Measurements from ENCODE around the gene AUP1. TPM values are rescaled to one million over a fixed set of nuclear protein-coding genes. Genes with fewer than 3 reads are reported as not detected.
A peak's percentile ranks its signal among the peaks of the same experiment; 100 is the strongest.

The AUP1 gene
- total and polyA plus RNA-seq, 2 of the 8 experiments (the other 6 are each of a cell fraction or from before 2014, with no cell fraction given) = 83.4 to 121 TPM

DNA sequence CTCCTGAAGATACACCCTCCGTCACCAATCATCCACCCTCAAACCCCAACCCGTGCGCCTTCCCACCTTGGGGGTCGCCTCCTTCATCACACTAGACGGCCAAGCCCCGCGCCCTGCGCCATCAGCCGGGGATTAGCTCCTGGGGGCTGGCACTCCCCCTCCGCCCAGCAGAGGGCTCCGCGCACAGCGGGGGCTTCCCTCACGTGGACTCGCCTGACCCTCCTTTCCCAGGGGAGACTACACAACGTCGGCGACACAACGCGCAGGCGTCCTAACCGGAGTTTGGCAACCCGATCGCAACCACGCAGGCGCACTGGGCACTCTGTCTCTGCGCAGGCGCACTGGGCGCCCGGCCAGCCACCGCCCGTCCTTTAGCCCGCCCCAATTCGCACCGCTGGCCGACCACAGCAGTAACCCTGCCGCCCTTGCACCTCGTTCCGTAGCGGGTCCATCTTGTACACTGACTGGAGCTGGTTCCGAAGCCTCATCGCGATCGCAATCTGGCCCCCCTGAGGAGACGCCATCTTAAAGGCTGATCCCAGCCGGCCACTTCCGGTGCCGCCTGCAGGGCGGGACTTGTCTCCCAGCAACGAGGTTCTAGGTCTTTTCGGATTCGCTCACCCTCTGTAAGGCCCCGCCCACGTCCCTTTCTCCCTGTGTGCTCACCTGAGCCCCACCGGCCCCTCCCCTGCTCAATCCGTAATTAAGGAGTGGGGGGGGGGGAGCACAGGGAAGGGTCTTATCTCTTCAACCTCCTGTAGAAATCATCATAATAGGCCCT lies 22.2 kb downstream of the AUP1 start, which contains the start of gene PCGF1 (continued):
- TF ChIP-seq BCL11A (IDR thresholded peaks at IDR 0.05; ENCODE audit: low read depth in 2 of 2, low read length in 2 of 2) (no peak), EZH2 (IDR thresholded peaks at IDR 0.05; ENCODE audit: low read depth, low read length, severe bottlenecking) (peak; percentile 13), SP2 (IDR thresholded peaks at IDR 0.05; ENCODE audit: low read length) (peak; percentile 39), CEBPB (IDR thresholded peaks at IDR 0.05; ENCODE audit: low read depth, low read length) (peak; percentile 59), SIRT6 (IDR thresholded peaks at IDR 0.05; ENCODE audit: low read length) (no peak), RBBP5 (IDR thresholded peaks at IDR 0.05; ENCODE audit: borderline replicate concordance, low read depth, low read length) (peak; percentile 100), POLR2AphosphoS5 (IDR thresholded peaks at IDR 0.05; ENCODE audit: low read depth, low read length) (0 out of 2 replicates have a peak, but pooled peaks have one; percentile 52), JUN (IDR thresholded peaks at IDR 0.05; ENCODE audit: low read depth, low read length) (no peak), FOSL1 (IDR thresholded peaks at IDR 0.05; ENCODE audit: insufficient read depth, low read depth, low read length) (no peak), NRF1 (IDR thresholded peaks at IDR 0.05; ENCODE audit: low read depth, low read length) (peak; percentile 95), E2F6 (IDR thresholded peaks at IDR 0.05) (0 out of 2 replicates have a peak, but pooled peaks have one; percentile 50), POLR2A (IDR thresholded peaks at IDR 0.05; ENCODE audit: control extremely low read depth in 1 of 2, low read depth in 2 of 2, low read length in 2 of 2) (peak in 1 of 2 experiments; percentile 84; a peak in 2 of 3 replicates), CTBP2 (IDR thresholded peaks at IDR 0.05; ENCODE audit: borderline replicate concordance, insufficient read depth, insufficient read length, low read length) (no peak), SUZ12 (IDR thresholded peaks at IDR 0.05; ENCODE audit: low read length) (no peak), GABPA (IDR thresholded peaks at IDR 0.05; ENCODE audit: borderline replicate concordance, insufficient read depth, low read length) (peak; percentile 76; the same call in 1 of the 2 replicates), BACH1 (IDR thresholded peaks at IDR 0.05; ENCODE audit: low read length) (no peak)
- TF ChIP-seq, protein P1, sequence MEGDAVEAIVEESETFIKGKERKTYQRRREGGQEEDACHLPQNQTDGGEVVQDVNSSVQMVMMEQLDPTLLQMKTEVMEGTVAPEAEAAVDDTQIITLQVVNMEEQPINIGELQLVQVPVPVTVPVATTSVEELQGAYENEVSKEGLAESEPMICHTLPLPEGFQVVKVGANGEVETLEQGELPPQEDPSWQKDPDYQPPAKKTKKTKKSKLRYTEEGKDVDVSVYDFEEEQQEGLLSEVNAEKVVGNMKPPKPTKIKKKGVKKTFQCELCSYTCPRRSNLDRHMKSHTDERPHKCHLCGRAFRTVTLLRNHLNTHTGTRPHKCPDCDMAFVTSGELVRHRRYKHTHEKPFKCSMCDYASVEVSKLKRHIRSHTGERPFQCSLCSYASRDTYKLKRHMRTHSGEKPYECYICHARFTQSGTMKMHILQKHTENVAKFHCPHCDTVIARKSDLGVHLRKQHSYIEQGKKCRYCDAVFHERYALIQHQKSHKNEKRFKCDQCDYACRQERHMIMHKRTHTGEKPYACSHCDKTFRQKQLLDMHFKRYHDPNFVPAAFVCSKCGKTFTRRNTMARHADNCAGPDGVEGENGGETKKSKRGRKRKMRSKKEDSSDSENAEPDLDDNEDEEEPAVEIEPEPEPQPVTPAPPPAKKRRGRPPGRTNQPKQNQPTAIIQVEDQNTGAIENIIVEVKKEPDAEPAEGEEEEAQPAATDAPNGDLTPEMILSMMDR (IDR thresholded peaks at IDR 0.05; ENCODE audit: control extremely low read depth in 1 of 3, insufficient read depth in 1 of 3, low read depth in 1 of 3, low read length in 3 of 3) = peak in 2 of 3 experiments; percentile 48 to 63; a peak in 3 of 4 replicates
